Immature natural killer cell (primary cell): ENCODE results near the gene EML4. TPM values are rescaled to one million over a fixed set of nuclear protein-coding genes. Genes with fewer than 3 reads are reported as not detected.
A peak's percentile ranks its signal among the peaks of the same experiment; 100 is the strongest.
"Not testable (repeated sequence)": the region's sequence is repeated elsewhere in the genome, so short reads cannot be mapped to it uniquely, and the experiment has no call there.

Source experiments
- DNase-seq, 3 donors: peaks; one replicate each; pipeline ENCODE4 v3.0.0; 2022; ENCODE audit warnings: mixed read lengths in 1 of 3
- H3K27ac Mint-ChIP-seq, 6 donors: one replicate each; pipeline ENCODE4 v1.8.0; 2020; ENCODE audit warnings: mixed read lengths in 6 of 6, mild to moderate bottlenecking in 5 of 6, inconsistent platforms in 4 of 6, moderate library complexity in 3 of 6
- H3K27me3 Mint-ChIP-seq, 3 donors: one replicate each; pipeline ENCODE4 v1.8.0; 2020 to 2021; ENCODE audit warnings: low read depth in 3 of 3, mild to moderate bottlenecking in 3 of 3, mixed read lengths in 3 of 3, moderate library complexity in 3 of 3, inconsistent platforms in 1 of 3
- H3K36me3 Mint-ChIP-seq, 3 donors: one replicate each; pipeline ENCODE4 v1.8.0; 2020; ENCODE audit warnings: mixed read lengths in 3 of 3, inconsistent platforms in 2 of 3, mild to moderate bottlenecking in 2 of 3
- H3K4me1 Mint-ChIP-seq, 2 donors: one replicate each; pipeline ENCODE4 v1.8.0; 2020; ENCODE audit warnings: inconsistent platforms in 2 of 2, mild to moderate bottlenecking in 2 of 2, mixed read lengths in 2 of 2, moderate library complexity in 1 of 2
- H3K4me3 Mint-ChIP-seq, 5 donors: one replicate each; pipeline ENCODE4 v1.8.0; 2020; ENCODE audit warnings: mild to moderate bottlenecking in 5 of 5, mixed read lengths in 5 of 5, inconsistent platforms in 3 of 5, moderate library complexity in 3 of 5
- H3K9me3 Mint-ChIP-seq, 6 donors: one replicate each; pipeline ENCODE4 v1.8.0; 2020; ENCODE audit warnings: mild to moderate bottlenecking in 6 of 6, mixed read lengths in 6 of 6, inconsistent platforms in 4 of 6, moderate library complexity in 3 of 6
- polyA plus RNA-seq, 3 donors: library from polyadenylated mRNA; unstranded; fragments of 300-500 nt; fragmentation: Illumina TruSeq; gene quantifications; one replicate each; pipeline ENCODE4 v1.2.3, GENCODE V29; 2021

EML4 gene
- polyA plus RNA-seq, 3 donors from 2014 or later: 16.1 to 35.3 (median 28.9) TPM

DNA sequence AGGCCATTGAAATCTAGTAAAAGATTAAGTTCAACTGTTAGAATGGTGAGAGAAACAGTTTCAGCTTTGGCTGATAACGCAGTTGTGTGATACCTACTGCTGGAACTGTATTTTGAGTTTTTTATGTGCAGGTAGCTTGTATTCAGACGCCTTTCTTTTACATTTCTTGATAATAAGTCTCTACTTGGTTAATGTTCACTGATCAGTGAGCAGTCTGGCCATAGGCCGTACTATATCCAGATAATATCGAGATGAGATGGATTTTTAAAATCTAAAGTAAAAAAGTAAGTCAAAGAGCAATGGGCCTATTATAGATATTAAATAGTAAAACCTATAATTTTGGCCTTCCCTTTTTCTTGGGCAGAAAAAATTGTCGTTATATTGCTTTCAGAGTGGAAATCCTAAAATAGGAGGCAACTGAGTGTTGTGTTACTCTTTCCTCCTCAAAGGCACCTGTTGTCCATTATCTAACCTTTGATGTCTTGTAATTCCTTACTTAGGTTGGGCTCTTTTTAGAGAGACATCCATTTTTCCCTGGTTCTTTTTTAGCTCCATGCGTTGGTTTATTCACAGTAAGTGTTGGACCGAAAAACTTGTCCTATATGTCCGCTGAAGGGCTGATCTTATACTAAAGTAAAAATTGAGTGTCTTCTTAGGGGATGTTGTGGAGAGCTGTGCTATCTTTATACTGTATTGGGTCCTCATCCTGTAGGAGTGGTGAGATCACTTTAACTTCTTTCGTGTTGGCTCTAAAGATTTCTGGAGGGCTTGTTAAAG is 1.7 kb downstream of the EML4 start:
- no peaks in the 10 kb centered on the region for H3K36me3 Mint-ChIP-seq
- no peaks in the 10 kb centered on the region for H3K9me3 Mint-ChIP-seq
- no peak for DNase-seq
- no peak overlapping the region for H3K4me3 Mint-ChIP-seq
- H3K27ac Mint-ChIP-seq: no peak overlapping the region
- peaks cover 10 to 13% of the 10 kb centered on the region in 2 donors for H3K4me1 Mint-ChIP-seq
- H3K27me3 Mint-ChIP-seq: peaks cover 2 to 3% (median 2%) of the 10 kb centered on the region in 3 donors

DNA sequence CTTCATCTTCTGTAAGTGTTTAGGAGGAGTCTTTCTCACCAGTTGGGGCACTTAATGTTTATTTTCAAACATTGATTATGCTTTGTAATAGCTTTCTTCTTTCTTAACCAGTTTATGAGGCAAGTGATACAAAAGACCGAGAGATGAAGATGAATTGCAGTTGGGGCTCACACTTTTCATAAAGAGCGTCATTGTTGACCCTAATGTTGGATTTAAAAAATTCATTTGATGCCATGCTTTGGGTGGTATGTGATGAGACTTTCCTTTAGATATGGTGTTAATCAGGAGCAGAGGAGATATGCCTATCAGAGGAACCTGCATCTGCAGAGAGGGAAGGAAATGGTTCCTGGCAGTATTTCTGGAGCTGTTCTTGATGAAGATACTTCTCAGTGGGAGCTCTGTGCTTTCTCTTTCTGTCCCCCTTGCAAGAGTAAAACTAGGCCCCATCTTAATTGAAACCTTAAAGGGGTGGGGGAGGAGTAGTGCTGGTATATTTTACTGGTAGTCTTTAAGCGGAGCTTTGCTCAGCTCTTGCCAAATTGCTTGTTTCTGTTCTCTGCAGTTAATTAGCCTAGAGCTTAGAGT is 2.3 kb downstream of the EML4 start:
- DNase-seq: no peak

DNA sequence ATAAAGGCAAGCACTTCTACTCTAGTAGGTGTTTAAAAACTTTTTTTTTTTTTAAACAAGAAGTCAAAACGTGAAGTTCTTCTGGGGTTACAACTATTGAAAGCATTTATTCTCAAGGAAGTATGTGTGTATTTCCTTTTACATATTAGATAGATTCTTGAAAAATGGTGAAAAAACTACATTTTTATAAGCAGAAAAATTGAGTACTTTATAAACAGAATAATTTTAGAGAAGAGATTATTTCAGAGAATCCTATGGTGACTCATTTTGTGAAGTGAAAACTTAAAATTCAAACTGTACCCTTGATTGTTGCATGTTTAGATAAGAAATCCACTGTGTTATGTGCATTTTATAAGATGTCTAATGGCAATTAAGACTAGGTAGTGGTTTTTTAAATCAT is 2.9 kb downstream of the EML4 start:
- H3K4me3 Mint-ChIP-seq: peak overlapping the region in 1 of 5 donors; percentile 29
- peaks cover 14 to 18% of the 10 kb centered on the region in 2 donors for H3K4me1 Mint-ChIP-seq
- peaks cover 0 to 6% (median 0%) of the 10 kb centered on the region in 3 donors for H3K36me3 Mint-ChIP-seq
- H3K9me3 Mint-ChIP-seq: no peaks in the 10 kb centered on the region
- DNase-seq: no peak
- H3K27ac Mint-ChIP-seq: no peak overlapping the region
- peaks cover 2 to 5% (median 3%) of the 10 kb centered on the region in 3 donors for H3K27me3 Mint-ChIP-seq

More for the DNA sequence above, 2.3 kb downstream of the EML4 start:
- peaks cover 0 to 6% (median 0%) of the 10 kb centered on the region in 3 donors for H3K36me3 Mint-ChIP-seq
- no peaks in the 10 kb centered on the region for H3K9me3 Mint-ChIP-seq
- no peak overlapping the region for H3K27ac Mint-ChIP-seq
- H3K4me1 Mint-ChIP-seq: peaks cover 14 to 17% of the 10 kb centered on the region in 2 donors
- peaks cover 2 to 5% (median 3%) of the 10 kb centered on the region in 3 donors for H3K27me3 Mint-ChIP-seq
- H3K4me3 Mint-ChIP-seq: no peak overlapping the region

DNA sequence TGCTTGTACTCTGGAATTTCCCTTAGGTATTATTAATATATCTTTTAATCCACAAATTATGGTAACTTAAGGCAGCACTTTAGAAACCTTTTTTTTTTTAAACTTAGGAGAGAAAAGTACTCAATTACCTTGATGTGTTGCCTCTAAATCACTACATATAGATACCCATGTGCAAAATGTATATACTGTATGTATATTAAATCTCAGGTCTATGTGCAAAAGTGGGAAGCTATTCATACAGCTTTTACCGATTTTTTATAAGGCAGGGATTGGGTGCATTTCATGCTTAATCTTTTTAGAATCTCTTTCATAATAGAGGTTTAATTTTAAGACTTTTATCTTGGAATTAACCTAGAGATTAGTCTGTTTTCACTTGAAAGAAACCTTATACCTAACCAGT is 3.4 kb downstream of the EML4 start:
- peak overlapping the region in 1 of 5 donors; percentile 29 for H3K4me3 Mint-ChIP-seq
- peaks cover 0 to 7% (median 2%) of the 10 kb centered on the region in 3 donors for H3K36me3 Mint-ChIP-seq
- H3K9me3 Mint-ChIP-seq: no peaks in the 10 kb centered on the region
- H3K27ac Mint-ChIP-seq: no peak overlapping the region
- DNase-seq: no peak
- H3K4me1 Mint-ChIP-seq: peaks cover 14 to 21% of the 10 kb centered on the region in 2 donors
- peaks cover 2 to 5% (median 3%) of the 10 kb centered on the region in 3 donors for H3K27me3 Mint-ChIP-seq

DNA sequence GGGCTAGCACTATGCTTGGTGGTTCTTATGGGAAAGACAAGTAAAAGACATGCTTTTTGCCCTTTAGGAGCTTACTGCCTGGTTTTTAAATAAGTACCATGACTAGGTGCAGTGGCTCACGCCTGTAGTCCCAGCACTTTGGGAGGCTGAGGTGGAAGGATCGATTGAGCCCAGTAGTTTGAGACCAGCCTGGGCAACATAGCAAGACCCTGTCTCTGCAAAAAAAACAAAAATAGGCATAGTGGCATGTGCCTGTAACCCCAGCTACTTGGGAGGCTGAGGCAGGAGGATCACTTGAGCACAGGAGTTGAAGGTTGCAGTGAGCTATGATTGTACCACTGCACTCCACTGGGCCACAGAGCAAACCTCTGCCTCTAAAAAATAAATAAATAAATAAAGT is 4.3 kb downstream of the EML4 start:
- H3K4me3 Mint-ChIP-seq: not testable (repeated sequence)

DNA sequence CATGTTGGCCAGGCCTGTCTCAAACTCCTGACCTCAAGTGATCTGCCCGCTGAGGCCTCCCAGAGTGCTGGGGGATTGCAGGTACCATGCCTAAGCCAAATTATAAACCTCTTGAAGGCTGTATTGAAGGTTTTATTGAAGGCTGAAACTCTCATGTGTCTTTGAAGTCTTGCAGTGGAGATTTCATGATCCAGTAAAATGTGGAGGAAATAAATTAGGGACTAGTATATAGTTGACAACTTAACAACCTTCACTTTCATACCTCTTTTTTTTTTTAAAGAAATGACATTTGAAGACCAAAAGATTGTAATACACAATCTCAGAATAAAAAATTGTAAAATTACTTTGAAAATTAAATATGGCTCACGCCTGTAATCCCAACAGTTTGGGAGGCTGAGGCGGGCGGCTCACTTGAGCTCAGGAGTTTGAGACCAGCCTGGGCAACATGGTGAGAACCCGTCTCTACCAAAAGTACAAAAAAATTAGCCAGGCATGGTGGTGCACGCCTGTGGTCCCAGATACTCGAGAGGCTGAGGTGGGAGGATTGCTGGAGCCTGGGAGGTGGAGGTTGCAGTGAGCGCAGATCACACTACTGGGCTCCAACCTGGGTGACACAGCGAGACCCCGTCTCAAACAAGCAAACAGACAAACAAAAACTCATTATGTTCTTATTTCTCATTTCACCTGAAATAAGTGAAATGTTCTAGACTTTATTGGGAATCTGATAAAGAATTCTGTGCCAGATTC is 8.0 kb downstream of the EML4 start:
- Mint-ChIP-seq H3K27ac (peak overlapping the region in 1 of 6 donors; percentile 76), H3K9me3 (no peaks in the 10 kb centered on the region), H3K36me3 (peaks cover 0 to 17% (median 6%) of the 10 kb centered on the region in 3 donors), H3K4me1 (peaks cover 22 to 48% of the 10 kb centered on the region in 2 donors), H3K4me3 (no peak overlapping the region), H3K27me3 (peaks cover 0 to 3% (median 0%) of the 10 kb centered on the region in 3 donors)
- DNase-seq: no peak

More for the DNA sequence above, 4.3 kb downstream of the EML4 start:
- H3K4me1 Mint-ChIP-seq: peaks cover 16 to 27% of the 10 kb centered on the region in 2 donors
- H3K27ac Mint-ChIP-seq, H3K9me3 Mint-ChIP-seq, H3K27me3 Mint-ChIP-seq, DNase-seq: not testable (repeated sequence)
- H3K36me3 Mint-ChIP-seq: peaks cover 0 to 13% (median 6%) of the 10 kb centered on the region in 3 donors

DNA sequence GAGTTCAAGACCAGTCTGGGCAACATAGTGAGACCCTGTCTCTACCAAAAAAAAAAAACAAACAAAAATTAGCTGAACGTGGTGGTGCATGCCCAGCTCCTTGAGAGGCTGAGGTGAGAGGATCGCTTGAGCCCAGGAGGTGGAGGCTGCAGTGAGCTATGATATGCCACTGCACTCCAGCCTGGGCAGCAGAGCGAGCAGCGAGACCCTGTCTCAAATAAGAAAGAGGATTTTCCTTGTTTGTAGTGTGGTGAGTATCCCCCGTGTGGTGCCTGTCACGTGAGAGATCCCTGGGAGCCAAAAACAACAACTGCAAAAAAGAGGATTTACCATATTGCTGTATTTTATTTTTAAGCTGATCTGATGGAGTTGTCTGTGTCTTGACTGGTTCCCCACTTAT is 9.2 kb downstream of the EML4 start:
- no peak overlapping the region for H3K4me3 Mint-ChIP-seq
- H3K27ac Mint-ChIP-seq: peak overlapping the region in 1 of 6 donors; percentile 16
- no peaks in the 10 kb centered on the region for H3K9me3 Mint-ChIP-seq
- H3K27me3 Mint-ChIP-seq: peaks cover 0 to 5% (median 2%) of the 10 kb centered on the region in 3 donors
- H3K4me1 Mint-ChIP-seq: peaks cover 25 to 59% of the 10 kb centered on the region in 2 donors
- peaks cover 0 to 17% (median 6%) of the 10 kb centered on the region in 3 donors for H3K36me3 Mint-ChIP-seq
- DNase-seq: no peak

DNA sequence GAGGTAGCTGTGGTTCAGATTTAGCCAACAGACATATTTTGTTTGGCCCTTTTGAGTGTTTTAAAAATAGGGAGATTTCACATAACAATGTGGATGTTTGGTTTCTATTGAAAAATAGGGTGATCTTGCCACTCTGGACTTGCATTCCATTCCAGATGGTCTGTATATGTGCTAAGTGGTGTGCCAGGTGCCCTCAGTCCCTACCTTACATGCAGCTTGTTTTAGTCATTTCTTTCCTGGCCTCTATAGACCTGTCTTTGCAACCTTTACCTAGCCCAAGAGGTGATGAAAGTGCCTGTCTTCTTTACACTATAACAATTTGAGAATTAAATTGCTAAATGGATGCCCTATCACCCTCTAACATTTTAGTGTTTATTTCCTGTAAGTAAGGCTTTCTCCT is 11.1 kb downstream of the EML4 start:
- peaks cover 2 to 5% (median 3%) of the 10 kb centered on the region in 3 donors for H3K27me3 Mint-ChIP-seq

DNA sequence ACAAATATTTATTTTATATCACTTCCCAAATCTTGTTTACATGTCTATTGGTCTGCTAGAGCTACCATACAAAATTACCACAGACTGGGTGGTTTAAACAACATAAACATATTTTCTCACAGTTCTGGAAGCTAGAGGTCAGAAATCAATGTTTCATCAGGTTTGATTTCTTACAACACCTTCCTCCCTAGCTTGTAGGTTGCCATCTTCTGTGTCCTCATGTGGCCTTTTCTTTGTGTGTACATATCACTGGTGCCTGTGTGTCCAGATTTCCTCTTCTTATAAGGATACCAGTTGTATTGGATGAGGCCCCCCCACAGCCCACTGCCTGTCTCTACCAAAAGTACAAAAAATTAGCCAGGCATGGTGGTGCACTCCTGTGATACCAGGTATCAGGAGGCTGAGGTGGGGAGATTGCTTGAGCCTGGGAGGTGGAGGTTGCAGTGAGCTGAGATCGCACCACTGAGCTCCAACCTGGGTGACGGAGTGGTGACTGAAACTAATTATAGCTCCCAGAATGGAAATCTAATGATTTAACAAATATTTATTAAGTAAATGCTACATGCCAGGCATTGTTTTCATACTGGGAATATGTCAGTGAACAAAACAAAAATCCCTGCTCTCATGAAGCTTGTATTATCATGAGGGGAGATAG is 13.6 kb downstream of the EML4 start:
- no peak overlapping the region for H3K4me3 Mint-ChIP-seq
- peaks cover 2 to 3% (median 3%) of the 10 kb centered on the region in 3 donors for H3K27me3 Mint-ChIP-seq
- H3K4me1 Mint-ChIP-seq: peaks cover 46 to 85% of the 10 kb centered on the region in 2 donors
- DNase-seq: no peak
- peak overlapping the region in 5 of 6 donors; percentile 35 to 74 (median 68) for H3K27ac Mint-ChIP-seq
- no peaks in the 10 kb centered on the region for H3K9me3 Mint-ChIP-seq
- peaks cover 0 to 7% (median 6%) of the 10 kb centered on the region in 3 donors for H3K36me3 Mint-ChIP-seq

More for the DNA sequence above, 11.1 kb downstream of the EML4 start:
- H3K9me3 Mint-ChIP-seq: no peaks in the 10 kb centered on the region
- no peak overlapping the region for H3K4me3 Mint-ChIP-seq
- H3K4me1 Mint-ChIP-seq: peaks cover 41 to 79% of the 10 kb centered on the region in 2 donors
- H3K36me3 Mint-ChIP-seq: peaks cover 0 to 17% (median 7%) of the 10 kb centered on the region in 3 donors
- DNase-seq: no peak
- peak overlapping the region in 3 of 6 donors; percentile 5 to 41 (median 36) for H3K27ac Mint-ChIP-seq

DNA sequence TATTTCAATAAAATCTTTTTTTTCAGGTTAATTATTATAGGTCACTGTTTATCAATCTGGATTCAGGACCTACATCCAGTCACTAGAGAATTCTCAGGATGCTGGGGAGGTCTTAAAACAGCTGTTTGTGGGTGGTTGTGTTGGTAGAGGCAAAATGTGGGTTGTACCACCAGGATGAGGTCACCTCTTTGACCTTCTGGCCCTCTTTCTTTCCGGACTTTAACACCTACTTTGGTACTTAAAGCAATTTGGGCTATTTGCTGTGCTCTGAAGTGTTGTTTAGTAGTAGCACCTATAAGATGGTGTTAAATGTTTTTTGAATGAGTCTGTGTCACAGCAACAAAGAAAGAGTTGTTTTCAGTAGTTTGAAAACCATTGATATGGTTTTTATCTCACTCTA is 14.6 kb downstream of the EML4 start:
- peak; percentile 54 to 66 (median 66) for DNase-seq
- Mint-ChIP-seq H3K27ac (peak overlapping the region in 4 of 6 donors; percentile 72 to 83 (median 76)), H3K9me3 (no peaks in the 10 kb centered on the region), H3K36me3 (peaks cover 0 to 4% (median 4%) of the 10 kb centered on the region in 3 donors), H3K27me3 (peaks cover 2 to 3% (median 3%) of the 10 kb centered on the region in 3 donors), H3K4me1 (peaks cover 44 to 78% of the 10 kb centered on the region in 2 donors), H3K4me3 (peak overlapping the region in 3 of 5 donors; percentile 15 to 39 (median 27))

DNA sequence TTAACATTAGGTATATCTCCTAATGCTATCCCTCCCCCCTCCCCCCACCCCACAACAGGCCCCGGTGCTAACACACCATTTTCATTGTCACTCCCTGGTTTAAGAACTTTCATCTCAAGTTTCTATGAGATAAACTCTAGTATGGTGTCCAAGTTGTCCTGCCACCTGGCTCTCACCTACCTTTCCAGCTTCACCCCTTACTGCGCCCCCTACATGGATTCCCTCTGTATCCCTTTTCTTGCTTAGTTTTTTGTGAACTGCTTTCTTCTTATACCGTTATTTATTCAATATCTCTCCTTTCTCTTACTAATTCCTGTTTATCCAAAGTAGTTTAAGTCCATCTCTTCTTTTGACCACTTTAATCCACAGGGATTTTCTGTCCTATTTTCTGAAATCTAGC is 15.2 kb downstream of the EML4 start:
- Mint-ChIP-seq H3K4me3 (peak overlapping the region in 4 of 5 donors; percentile 0 to 33 (median 23)), H3K36me3 (peaks cover 0 to 4% (median 4%) of the 10 kb centered on the region in 3 donors), H3K4me1 (peaks cover 44 to 73% of the 10 kb centered on the region in 2 donors), H3K27ac (peak overlapping the region; percentile 29 to 84 (median 63)), H3K27me3 (peaks cover 2 to 3% (median 3%) of the 10 kb centered on the region in 3 donors), H3K9me3 (no peaks in the 10 kb centered on the region)
- no peak for DNase-seq

DNA sequence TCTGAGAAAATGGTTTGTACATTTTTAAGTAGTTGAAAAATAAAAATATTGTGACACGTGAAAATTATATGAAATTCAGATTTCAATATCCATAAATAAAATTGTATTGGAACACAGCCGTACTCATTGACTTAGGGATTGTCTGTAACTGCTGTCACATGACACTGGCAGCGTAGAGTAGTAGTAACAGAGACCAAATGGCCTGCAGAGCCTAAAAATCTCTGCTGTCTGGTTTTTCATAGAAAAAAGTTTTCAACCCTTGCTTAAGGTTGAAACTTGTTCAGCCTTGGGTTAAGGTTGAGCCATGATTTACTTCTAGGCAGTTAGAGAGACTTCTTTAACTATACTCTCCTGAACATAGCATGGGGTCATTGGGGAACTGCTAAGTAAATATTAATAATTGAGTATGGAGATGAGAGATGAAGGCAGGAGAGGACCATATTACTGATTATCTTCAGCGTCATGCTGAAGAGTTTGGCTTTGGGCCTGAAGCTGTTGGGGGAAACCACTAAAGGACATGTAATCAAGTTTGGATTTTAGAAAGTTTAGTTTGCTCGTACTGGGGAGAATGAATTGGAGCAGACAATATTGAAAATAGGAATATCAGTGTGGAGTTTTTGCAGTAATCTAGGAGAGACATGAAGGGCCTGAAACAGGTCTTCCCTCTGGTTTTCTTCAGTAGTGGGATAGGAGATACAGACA is 16.2 kb downstream of the EML4 start:
- Mint-ChIP-seq H3K4me3 (no peak overlapping the region), H3K36me3 (peaks cover 0 to 4% (median 2%) of the 10 kb centered on the region in 3 donors), H3K4me1 (peaks cover 46 to 68% of the 10 kb centered on the region in 2 donors), H3K27me3 (peaks cover 2 to 3% (median 3%) of the 10 kb centered on the region in 3 donors), H3K9me3 (no peaks in the 10 kb centered on the region), H3K27ac (peak overlapping the region in 4 of 6 donors; percentile 7 to 84 (median 56))
- DNase-seq: no peak
